HCT116 (cell line): ENCODE results near the gene LAPTM4A. TPM values are rescaled to one million over a fixed set of nuclear protein-coding genes. Genes with fewer than 3 reads are reported as not detected.

Experiments
- ATAC-seq: fragments of 200-7000 bp; cut with Tn5 transposase; 2 replicates; pipeline ENCODE4 v1.9.1; 2020; ENCODE audit warnings: mild to moderate bottlenecking, moderate library complexity
- BruUV-seq: library from RNA; stranded (reverse); fragments of 400-500 nt; replicated peaks from 2 replicates; lab custom pipeline; 2021; lab: Mats Ljungman, UMichigan
- CTCF ChIA-PET: fragments of 300-600 bp; sonication (Branson Sonifier 250); formaldehyde crosslinking; loops from one replicate; lab custom pipeline; 2021; ENCODE audit warnings: antibody characterized with exemption; lab: Charles Lee
- POLR2A ChIA-PET: fragments of 300-600, 350-600 bp; sonication (Branson Sonifier 250); formaldehyde crosslinking; loops from one replicate; lab custom pipeline; 2021; ENCODE audit warnings: antibody characterized with exemption; lab: Charles Lee
- RAD21 ChIA-PET, 2 experiments: fragments of 300-600 bp; sonication (Branson Sonifier 250); formaldehyde crosslinking; loops; one replicate each; lab custom pipeline; 2023; ENCODE audit warnings: low total read pairs in 2 of 2; ENCODE audit not compliant: uncharacterized antibody in 2 of 2, unreplicated experiment in 2 of 2, low non-redundant PET in 1 of 2; lab: Charles Lee
- DNase-seq: peaks from one replicate; pipeline ENCODE4 v3.0.0-alpha.2; 2010; ENCODE audit warnings: low read depth, low spot score
- H2AFZ ChIP-seq: fragments of 200-600 bp; shearing (Covaris generic), sonication (generic); 2 replicates; pipeline ENCODE4 v1.6.1; 2017; ENCODE audit warnings: low read depth, mixed run types, mixed read lengths, antibody characterized with exemption, low read length; ENCODE audit not compliant: poor library complexity, severe bottlenecking
- H3K27ac ChIP-seq: 2 replicates; pipeline ENCODE4 v1.5.1; 2012; ENCODE audit warnings: low read depth, low read length
- H3K27me3 ChIP-seq: fragments of 200-600 bp; sonication (generic); 2 replicates; pipeline ENCODE4 v1.6.1; 2016; ENCODE audit warnings: mixed run types, low read length, mixed read lengths; ENCODE audit not compliant: insufficient read depth
- H3K36me3 ChIP-seq, 2 experiments: fragments of 200-500 bp in 1 of 2; fragments of 200-600 bp in 1 of 2; sonication (Bioruptor generic) in 1 of 2; sonication (generic) in 1 of 2; 2 replicates each; pipeline versions ENCODE4 v1.5.1 to v1.6.1; 2014 to 2016; ENCODE audit warnings: low read length in 2 of 2, inconsistent platforms in 1 of 2, mixed read lengths in 1 of 2, mixed run types in 1 of 2; ENCODE audit not compliant: insufficient read depth in 2 of 2, control insufficient read depth in 1 of 2
- H3K4me1 ChIP-seq, 2 experiments: fragments of 200-600 bp in 1 of 2; sonication (generic) in 1 of 2; 2 replicates each; pipeline versions ENCODE4 v1.5.1 to v1.6.1; 2012 to 2017; ENCODE audit warnings: low read length in 2 of 2, inconsistent platforms in 1 of 2, mild to moderate bottlenecking in 1 of 2, mixed read lengths in 1 of 2, mixed run types in 1 of 2, moderate library complexity in 1 of 2; ENCODE audit not compliant: insufficient read depth in 2 of 2, control insufficient read depth in 1 of 2
- H3K4me2 ChIP-seq: fragments of 200-600 bp; sonication (generic); 2 replicates; pipeline ENCODE4 v1.6.1; 2017; ENCODE audit warnings: mixed run types, low read length, mixed read lengths
- H3K4me3 ChIP-seq, 2 experiments: fragments of 200-600 bp in 1 of 2; sonication (generic) in 1 of 2; replicated peaks in 1 of 2; 2 replicates each; pipeline ENCODE4 v1.5.1; 2011 to 2016; ENCODE audit warnings: low read length in 2 of 2, control low read depth in 1 of 2, low read depth in 1 of 2, mild to moderate bottlenecking in 1 of 2, mixed read lengths in 1 of 2, mixed run types in 1 of 2
- H3K79me2 ChIP-seq: fragments of 200-600 bp; sonication (generic); 2 replicates; pipeline ENCODE4 v1.6.1; 2017; ENCODE audit warnings: mild to moderate bottlenecking, mixed run types, low read length, moderate library complexity, mixed read lengths; ENCODE audit not compliant: insufficient read depth
- H3K9ac ChIP-seq: fragments of 200-600 bp; sonication (generic); 2 replicates; pipeline ENCODE4 v1.6.1; 2016; ENCODE audit warnings: low read length, mixed read lengths
- H3K9me2 ChIP-seq: fragments of 200-600 bp; sonication (generic), shearing (Covaris generic); 2 replicates; pipeline ENCODE4 v1.6.1; 2017; ENCODE audit warnings: mixed run types, mild to moderate bottlenecking, moderate library complexity; ENCODE audit not compliant: insufficient read depth
- H3K9me3 ChIP-seq, 2 experiments: fragments of 200-500 bp in 1 of 2; fragments of 200-600 bp in 1 of 2; sonication (Bioruptor generic) in 1 of 2; sonication (generic) in 1 of 2; 2 replicates each; pipeline ENCODE4 v1.6.1; 2014 to 2017; ENCODE audit warnings: low read length in 2 of 2, mixed read lengths in 2 of 2, inconsistent platforms in 1 of 2, low read depth in 1 of 2, mild to moderate bottlenecking in 1 of 2, mixed run types in 1 of 2, moderate library complexity in 1 of 2; ENCODE audit not compliant: control insufficient read depth in 1 of 2, insufficient read depth in 1 of 2
- H4K20me1 ChIP-seq: fragments of 200-600 bp; sonication (generic), shearing (Covaris generic); 2 replicates; pipeline ENCODE4 v1.6.1; 2017; ENCODE audit warnings: mixed run types, mild to moderate bottlenecking, moderate library complexity; ENCODE audit not compliant: insufficient read depth
- JUND ChIP-seq: IDR thresholded peaks from 2 replicates; pipeline ENCODE4 v1.6.1; 2012
- RAD21 ChIP-seq: IDR thresholded peaks from 2 replicates; pipeline ENCODE4 v1.6.1; 2012; ENCODE audit warnings: low read depth, mild to moderate bottlenecking
- SIN3A ChIP-seq: IDR thresholded peaks from 2 replicates; pipeline ENCODE4 v1.6.1; 2012; ENCODE audit warnings: low read depth
- SP1 ChIP-seq: IDR thresholded peaks from 2 replicates; pipeline ENCODE4 v1.6.1; 2012; ENCODE audit warnings: low read depth
- intact Hi-C: fragments of 100-400 bp; cut with micrococcal nuclease; formaldehyde crosslinking; loops from 2 replicates; pipeline ENCODE4 v1.10.0; 2022
- total RNA-seq: library from RNA; stranded (reverse); gene quantifications from one replicate; pipeline ENCODE4 v1.2.1, GENCODE V29; 2021; ENCODE audit not compliant: unreplicated experiment
- TF ChIP-seq, protein P1 (sequence below): IDR thresholded peaks from 2 replicates; pipeline ENCODE4 v1.6.1; 2012
- TF ChIP-seq, protein P2 (sequence below): IDR thresholded peaks from 2 replicates; pipeline ENCODE4 v1.6.1; 2012; ENCODE audit warnings: low read depth

LAPTM4A gene
- total RNA-seq, 1 experiment from 2014 or later, result 84.5 TPM

DNA sequence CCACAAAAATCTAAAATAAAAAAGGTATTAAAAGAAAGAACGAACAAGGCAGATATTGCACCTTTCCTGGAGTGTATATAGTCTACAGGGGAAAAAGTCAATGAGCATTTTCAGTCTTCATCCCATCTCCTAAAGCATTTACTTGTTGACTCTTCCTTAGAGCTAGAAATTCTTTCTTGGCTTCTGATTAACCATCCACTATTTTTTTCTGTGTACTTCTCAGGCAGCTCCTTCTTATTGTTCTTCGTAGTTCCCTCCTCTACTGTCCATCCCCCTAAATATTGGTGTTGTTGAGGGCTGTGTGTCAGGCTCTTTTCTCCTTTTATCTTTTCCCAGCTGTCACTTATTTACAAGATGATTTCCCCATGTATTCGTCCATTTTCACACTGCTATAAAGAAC, 3.5 kb upstream of the LAPTM4A start (continued):
- TF ChIP-seq, protein P1, sequence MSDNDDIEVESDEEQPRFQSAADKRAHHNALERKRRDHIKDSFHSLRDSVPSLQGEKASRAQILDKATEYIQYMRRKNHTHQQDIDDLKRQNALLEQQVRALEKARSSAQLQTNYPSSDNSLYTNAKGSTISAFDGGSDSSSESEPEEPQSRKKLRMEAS, result no peak

DNA sequence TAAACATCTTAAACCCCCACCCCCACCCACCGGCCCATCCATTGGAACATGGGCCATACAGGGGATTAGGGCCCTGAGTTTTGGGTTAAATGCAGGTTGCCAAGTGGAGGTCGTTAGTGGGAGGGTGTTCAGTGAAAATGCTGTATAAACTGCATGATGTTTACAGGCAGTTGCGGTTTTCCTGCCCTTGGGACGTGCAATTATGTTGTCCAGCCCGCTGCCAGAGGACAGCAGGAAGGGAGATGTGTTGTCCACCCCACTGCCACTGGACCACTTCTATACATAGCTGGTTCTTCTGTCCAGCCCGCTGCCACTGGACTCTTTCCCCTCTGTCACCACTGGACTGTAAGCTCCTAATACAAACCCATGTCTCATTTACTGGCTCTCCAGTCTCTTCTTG, 2.7 kb upstream of the LAPTM4A start:
- H3K27me3 ChIP-seq, result no peaks in the 10 kb centered on the region
- DNase-seq (no peak), ATAC-seq (no peak)
- ChIA-PET CTCF (no interaction called here), RAD21 (no interaction called here), POLR2A (no interaction called here)
- H3K9me2 ChIP-seq, result no peaks in the 10 kb centered on the region
- no peak overlapping the region for H3K4me2 ChIP-seq
- no peak overlapping the region for H3K27ac ChIP-seq
- H3K9ac ChIP-seq, result no peak overlapping the region
- intact Hi-C loops, result no loop called here
- no TSS peak for BruUV-seq
- no peak overlapping the region for H3K4me3 ChIP-seq
- no peak for TF ChIP-seq RAD21
- no peak for TF ChIP-seq JUND
- TF ChIP-seq, protein P2, sequence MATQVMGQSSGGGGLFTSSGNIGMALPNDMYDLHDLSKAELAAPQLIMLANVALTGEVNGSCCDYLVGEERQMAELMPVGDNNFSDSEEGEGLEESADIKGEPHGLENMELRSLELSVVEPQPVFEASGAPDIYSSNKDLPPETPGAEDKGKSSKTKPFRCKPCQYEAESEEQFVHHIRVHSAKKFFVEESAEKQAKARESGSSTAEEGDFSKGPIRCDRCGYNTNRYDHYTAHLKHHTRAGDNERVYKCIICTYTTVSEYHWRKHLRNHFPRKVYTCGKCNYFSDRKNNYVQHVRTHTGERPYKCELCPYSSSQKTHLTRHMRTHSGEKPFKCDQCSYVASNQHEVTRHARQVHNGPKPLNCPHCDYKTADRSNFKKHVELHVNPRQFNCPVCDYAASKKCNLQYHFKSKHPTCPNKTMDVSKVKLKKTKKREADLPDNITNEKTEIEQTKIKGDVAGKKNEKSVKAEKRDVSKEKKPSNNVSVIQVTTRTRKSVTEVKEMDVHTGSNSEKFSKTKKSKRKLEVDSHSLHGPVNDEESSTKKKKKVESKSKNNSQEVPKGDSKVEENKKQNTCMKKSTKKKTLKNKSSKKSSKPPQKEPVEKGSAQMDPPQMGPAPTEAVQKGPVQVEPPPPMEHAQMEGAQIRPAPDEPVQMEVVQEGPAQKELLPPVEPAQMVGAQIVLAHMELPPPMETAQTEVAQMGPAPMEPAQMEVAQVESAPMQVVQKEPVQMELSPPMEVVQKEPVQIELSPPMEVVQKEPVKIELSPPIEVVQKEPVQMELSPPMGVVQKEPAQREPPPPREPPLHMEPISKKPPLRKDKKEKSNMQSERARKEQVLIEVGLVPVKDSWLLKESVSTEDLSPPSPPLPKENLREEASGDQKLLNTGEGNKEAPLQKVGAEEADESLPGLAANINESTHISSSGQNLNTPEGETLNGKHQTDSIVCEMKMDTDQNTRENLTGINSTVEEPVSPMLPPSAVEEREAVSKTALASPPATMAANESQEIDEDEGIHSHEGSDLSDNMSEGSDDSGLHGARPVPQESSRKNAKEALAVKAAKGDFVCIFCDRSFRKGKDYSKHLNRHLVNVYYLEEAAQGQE, result no peak
- no peak for TF ChIP-seq SP1
- TF ChIP-seq SIN3A, result no peak
- H3K36me3 ChIP-seq, result no peaks in the 10 kb centered on the region
- H3K4me1 ChIP-seq, result peaks cover 8 to 22% of the 10 kb centered on the region in 2 experiments
- peaks cover 23% of the 10 kb centered on the region for H3K79me2 ChIP-seq
- H4K20me1 ChIP-seq, result no peaks in the 10 kb centered on the region
- H2AFZ ChIP-seq, result no peak overlapping the region
- H3K9me3 ChIP-seq, result no peaks in the 10 kb centered on the region
